A549 (cell line): ENCODE results near the gene RXRA. TPM values are rescaled to one million over a fixed set of nuclear protein-coding genes. Genes with fewer than 3 reads are reported as not detected.

Experiments used
- ATAC-seq, 2 experiments: fragments of 200-7000 bp in 1 of 2; fragments of >200 bp in 1 of 2; cut with Nextera tagmentation in 1 of 2; cut with Tn5 transposase in 1 of 2; 3 replicates each; pipeline versions ENCODE4 v1.8.0 to v1.9.1; 2018 to 2020; ENCODE audit warnings: mild to moderate bottlenecking in 1 of 2, moderate library complexity in 1 of 2
- CTCF ChIA-PET: fragments of 300-600 bp; sonication (Branson Sonifier 250); formaldehyde crosslinking; extraction: SDS; loops from one replicate; lab custom pipeline; 2021; ENCODE audit warnings: antibody characterized with exemption, inconsistent platforms; lab: Yijun Ruan, JAX
- POLR2A ChIA-PET: fragments of 350-600 bp; formaldehyde crosslinking; extraction: SDS; loops from one replicate; lab custom pipeline; 2021; ENCODE audit warnings: antibody characterized with exemption, inconsistent platforms; lab: Yijun Ruan, JAX
- DNase-seq, 2 experiments: peaks; one replicate each; pipeline versions ENCODE4 v3.0.0 to v3.0.0-alpha.2; 2011 to 2016; ENCODE audit warnings: low read depth in 1 of 2, low spot score in 1 of 2
- FAIRE-seq: peaks from 2 replicates; lab custom pipeline; 2011; peaks lifted over from hg19 to GRCh38; lab: Jason Lieb, UNC
- H3K27ac ChIP-seq, 2 experiments: fragments of >200 bp; sonication (Bioruptor Twin); formaldehyde crosslinking; 3 replicates each; pipeline ENCODE4 v1.5.1; 2016 to 2017
- H3K4me1 ChIP-seq: fragments of >200 bp; sonication (Bioruptor Twin); formaldehyde crosslinking; 3 replicates; pipeline ENCODE4 v1.6.1; 2016
- H3K4me2 ChIP-seq: fragments of >200 bp; sonication (Bioruptor Twin); formaldehyde crosslinking; 3 replicates; pipeline ENCODE4 v1.6.1; 2016
- H3K4me3 ChIP-seq: fragments of >200 bp; sonication (Bioruptor Twin); formaldehyde crosslinking; 3 replicates; pipeline ENCODE4 v1.5.1; 2016
- H3K9me3 ChIP-seq: fragments of >200 bp; sonication (Bioruptor Twin); formaldehyde crosslinking; 3 replicates; pipeline ENCODE4 v1.6.1; 2016
- CBX2 ChIP-seq: fragments of 200-600 bp; sonication (generic); IDR thresholded peaks from 2 replicates; pipeline ENCODE4 v1.6.1; 2016; ENCODE audit warnings: low read depth, mild to moderate bottlenecking, borderline replicate concordance
- CEBPB ChIP-seq, 2 experiments: fragments of >200 bp in 1 of 2; sonication (Bioruptor Twin) in 1 of 2; formaldehyde crosslinking in 1 of 2; IDR thresholded peaks; 2 replicates each; pipeline ENCODE4 v1.6.1; 2012 to 2016
- CHD2 ChIP-seq: fragments of 150-350 bp; IDR thresholded peaks from 2 replicates; pipeline ENCODE4 v1.6.1; 2014; ENCODE audit warnings: low read length; ENCODE audit not compliant: partially characterized antibody
- EHF ChIP-seq: fragments of 250-450 bp; sonication (Bioruptor Pico); IDR thresholded peaks from 2 replicates; pipeline ENCODE4 v1.5.0; 2020; ENCODE audit warnings: mild to moderate bottlenecking
- ESRRA ChIP-seq: fragments of 150-350 bp; IDR thresholded peaks from 2 replicates; pipeline ENCODE4 v1.6.1; 2014; ENCODE audit warnings: mild to moderate bottlenecking, low read length, borderline replicate concordance
- FOXS1 ChIP-seq: fragments of 250-450 bp; sonication (Bioruptor Pico); IDR thresholded peaks from 2 replicates; pipeline ENCODE4 v1.5.0; 2020; ENCODE audit warnings: mild to moderate bottlenecking, moderate library complexity
- GATA3 ChIP-seq: IDR thresholded peaks from 2 replicates; pipeline ENCODE4 v1.6.1; 2012; ENCODE audit warnings: borderline replicate concordance
- HDAC2 ChIP-seq: fragments of 200-600 bp; sonication (generic); IDR thresholded peaks from 2 replicates; pipeline ENCODE4 v1.6.1; 2016
- HOXA7 ChIP-seq: fragments of 250-450 bp; sonication (Bioruptor Pico); IDR thresholded peaks from 2 replicates; pipeline ENCODE4 v1.5.0; 2020; ENCODE audit warnings: mild to moderate bottlenecking, moderate library complexity
- HOXB13 ChIP-seq: fragments of 250-450 bp; sonication (Bioruptor Pico); IDR thresholded peaks from 2 replicates; pipeline ENCODE4 v1.5.0; 2020; ENCODE audit warnings: low read depth, mild to moderate bottlenecking, moderate library complexity
- KDM5A ChIP-seq: fragments of 200-600 bp; sonication (generic); IDR thresholded peaks from 2 replicates; pipeline ENCODE4 v1.6.1; 2016; ENCODE audit warnings: antibody characterized with exemption, mild to moderate bottlenecking
- MAFK ChIP-seq: fragments of 450-650 bp; IDR thresholded peaks from 2 replicates; pipeline ENCODE4 v1.6.1; 2014; ENCODE audit not compliant: partially characterized antibody
- MYC ChIP-seq: IDR thresholded peaks from 2 replicates; pipeline ENCODE4 v1.6.1; 2012; ENCODE audit warnings: mild to moderate bottlenecking, inconsistent platforms, low read length, improper control_type of control experiment, borderline replicate concordance
- NFE2L2 ChIP-seq: fragments of 150-350 bp; conservative IDR thresholded peaks from 2 replicates; pipeline ENCODE4 v1.6.1; 2014; ENCODE audit warnings: low read length
- NR3C1 ChIP-seq: fragments of >200 bp; sonication (Bioruptor Twin); formaldehyde crosslinking; IDR thresholded peaks from 3 replicates; pipeline ENCODE4 v1.6.1; 2017
- PHF8 ChIP-seq: fragments of 200-600 bp; sonication (generic); IDR thresholded peaks from 2 replicates; pipeline ENCODE4 v1.6.1; 2016; ENCODE audit warnings: low read depth, mild to moderate bottlenecking, antibody characterized with exemption, moderate library complexity, borderline replicate concordance
- POLR2AphosphoS2 ChIP-seq: conservative IDR thresholded peaks from 2 replicates; pipeline ENCODE4 v1.6.1; 2012; ENCODE audit warnings: low read length, improper control_type of control experiment, inconsistent platforms
- RARB ChIP-seq: fragments of 250-450 bp; sonication (Bioruptor Pico); IDR thresholded peaks from 2 replicates; pipeline ENCODE4 v1.8.0; 2021; ENCODE audit warnings: mild to moderate bottlenecking, moderate library complexity
- RFX5 ChIP-seq: fragments of 450-650 bp; IDR thresholded peaks from 2 replicates; pipeline ENCODE4 v1.7.1; 2014; ENCODE audit warnings: antibody characterized with exemption, mild to moderate bottlenecking, moderate library complexity
- RNF2 ChIP-seq: fragments of 200-600 bp; sonication (generic); IDR thresholded peaks from 2 replicates; pipeline ENCODE4 v1.6.1; 2016; ENCODE audit warnings: low read depth, mild to moderate bottlenecking, antibody characterized with exemption, moderate library complexity, borderline replicate concordance
- SMC3 ChIP-seq: fragments of >200 bp; sonication (Bioruptor Twin); formaldehyde crosslinking; IDR thresholded peaks from 3 replicates; pipeline ENCODE4 v1.6.1; 2018; ENCODE audit warnings: inconsistent platforms
- SREBF2 ChIP-seq: fragments of 450-650 bp; IDR thresholded peaks from 2 replicates; pipeline ENCODE4 v1.6.1; 2014; ENCODE audit warnings: mild to moderate bottlenecking, moderate library complexity
- TFCP2L1 ChIP-seq: fragments of 250-450 bp; sonication (Bioruptor Pico); IDR thresholded peaks from 2 replicates; pipeline ENCODE4 v1.5.0; 2021; ENCODE audit warnings: mild to moderate bottlenecking
- TP53 ChIP-seq: fragments of 250-450 bp; sonication (Bioruptor Pico); IDR thresholded peaks from 2 replicates; pipeline ENCODE4 v1.5.0; 2021; ENCODE audit warnings: mild to moderate bottlenecking, moderate library complexity
- ZC3H11A ChIP-seq: fragments of 450-650 bp; IDR thresholded peaks from 2 replicates; pipeline ENCODE4 v1.6.1; 2014; ENCODE audit warnings: antibody characterized with exemption, mild to moderate bottlenecking
- ZFP36 ChIP-seq: fragments of 450-650 bp; IDR thresholded peaks from 2 replicates; pipeline ENCODE4 v1.6.1; 2014; ENCODE audit warnings: borderline replicate concordance; ENCODE audit not compliant: partially characterized antibody
- ZSCAN20 ChIP-seq: fragments of 250-450 bp; sonication (Bioruptor Pico); IDR thresholded peaks from 2 replicates; pipeline ENCODE4 v1.8.0; 2022; ENCODE audit warnings: mild to moderate bottlenecking, moderate library complexity
- WGBS: methylation state at CpG from one replicate; pipeline ENCODE4 v1.1.6; 2017; ENCODE audit errors: missing lambda C conversion rate; 5-methylcytosine and 5-hydroxymethylcytosine counted together
- polyA plus RNA-seq, 4 experiments: library from polyadenylated mRNA; depleted of rRNA in 3 of 4; stranded (reverse); fragments of >200 nt; fragmentation: RNase III in 1 of 4; extraction: RNeasy Plus Mini Kit Qiagen cat#74134 plus additional on column Dnase treatment in 1 of 4; gene quantifications; 2 replicates in 3 of 4; 3 replicates in 1 of 4; pipeline ENCODE4 v1.2.3, GENCODE V29; 2011 to 2017
- TF ChIP-seq, protein P1 (sequence below): fragments of 250-450 bp; sonication (Bioruptor Pico); IDR thresholded peaks from 2 replicates; pipeline ENCODE4 v1.5.0; 2021; ENCODE audit warnings: mild to moderate bottlenecking, moderate library complexity, borderline replicate concordance
- TF ChIP-seq, protein P2 (sequence below): fragments of >200 bp; sonication (Bioruptor Twin); formaldehyde crosslinking; IDR thresholded peaks from 3 replicates; pipeline ENCODE4 v1.5.1; 2016

Gene RXRA
- polyA plus RNA-seq, 2 of the 4 experiments (the other 2 are of a cell fraction), result 6.6 to 23.9 TPM

DNA sequence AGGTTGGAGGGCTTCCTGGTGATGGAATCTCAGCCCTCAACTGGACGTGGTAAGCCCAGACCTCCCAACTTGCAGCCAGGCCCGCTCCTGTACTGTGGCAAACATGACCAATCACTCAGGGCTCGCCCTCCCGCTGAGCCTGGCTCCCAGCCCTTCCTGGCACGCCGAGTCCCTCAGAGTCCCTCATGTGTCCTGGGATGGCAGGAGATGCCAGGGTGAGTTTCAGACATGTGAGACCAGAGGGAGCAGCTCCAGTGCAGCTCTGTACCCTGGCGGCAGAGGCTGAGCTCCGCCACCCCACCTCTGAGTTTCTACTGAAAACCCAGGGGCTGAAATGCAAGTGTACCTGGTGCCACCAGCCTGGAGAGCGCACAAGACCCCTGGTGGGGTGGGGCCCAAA is 42.0 kb upstream of the RXRA start:
- no peak overlapping the region for H3K4me2 ChIP-seq
- no peak for FAIRE-seq
- no peak overlapping the region for H3K27ac ChIP-seq
- H3K4me3 ChIP-seq, result no peak overlapping the region
- no peaks in the 10 kb centered on the region for H3K4me1 ChIP-seq
- CTCF ChIA-PET, result interaction anchor here (0.7 kb wide), 1 partner anchor 116 kb away, joined by 3 read pairs; no protein-coding TSS in a partner anchor
- no peak for TF ChIP-seq ZFP36
- TF ChIP-seq KDM5A, result no peak
- TF ChIP-seq, protein P1, sequence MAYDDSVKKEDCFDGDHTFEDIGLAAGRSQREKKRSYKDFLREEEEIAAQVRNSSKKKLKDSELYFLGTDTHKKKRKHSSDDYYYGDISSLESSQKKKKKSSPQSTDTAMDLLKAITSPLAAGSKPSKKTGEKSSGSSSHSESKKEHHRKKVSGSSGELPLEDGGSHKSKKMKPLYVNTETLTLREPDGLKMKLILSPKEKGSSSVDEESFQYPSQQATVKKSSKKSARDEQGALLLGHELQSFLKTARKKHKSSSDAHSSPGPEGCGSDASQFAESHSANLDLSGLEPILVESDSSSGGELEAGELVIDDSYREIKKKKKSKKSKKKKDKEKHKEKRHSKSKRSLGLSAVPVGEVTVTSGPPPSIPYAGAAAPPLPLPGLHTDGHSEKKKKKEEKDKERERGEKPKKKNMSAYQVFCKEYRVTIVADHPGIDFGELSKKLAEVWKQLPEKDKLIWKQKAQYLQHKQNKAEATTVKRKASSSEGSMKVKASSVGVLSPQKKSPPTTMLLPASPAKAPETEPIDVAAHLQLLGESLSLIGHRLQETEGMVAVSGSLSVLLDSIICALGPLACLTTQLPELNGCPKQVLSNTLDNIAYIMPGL, result no peak
- no peak for TF ChIP-seq HDAC2
- no peak for DNase-seq
- 43% methylated on average over 9 of the region's 9 CpGs for WGBS
- H3K9me3 ChIP-seq, result no peaks in the 10 kb centered on the region
- POLR2A ChIA-PET, result no interaction called here
- peak in 1 of 2 experiments; percentile 11; a peak in 3 of 6 replicates for ATAC-seq

DNA sequence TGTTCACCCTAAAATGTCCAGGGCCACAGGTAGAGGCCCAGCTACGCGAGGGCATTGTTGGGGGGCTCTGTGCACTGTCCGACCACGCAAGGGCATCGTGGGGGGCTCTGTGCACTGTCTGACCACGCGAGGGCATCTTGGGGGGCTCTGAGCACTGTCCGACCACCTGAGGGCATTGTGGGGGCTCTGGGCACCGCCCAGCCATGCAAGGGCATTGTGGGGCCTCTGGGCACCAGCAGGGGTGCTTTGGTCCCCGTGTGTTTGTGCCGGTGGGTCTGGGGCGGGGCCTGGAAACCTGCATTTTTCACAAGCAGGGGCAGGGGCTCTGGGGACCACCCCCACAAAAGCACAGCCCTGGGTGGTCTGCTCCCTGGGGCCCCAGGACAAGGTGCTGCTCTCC is 41.5 kb upstream of the RXRA start:
- Histone ChIP-seq H3K4me1 (no peaks in the 10 kb centered on the region), H3K27ac (no peak overlapping the region), H3K4me2 (no peak overlapping the region), H3K9me3 (no peaks in the 10 kb centered on the region), H3K4me3 (no peak overlapping the region)
- POLR2A ChIA-PET, result no interaction called here
- DNase-seq (no peak), FAIRE-seq (no peak), ATAC-seq (no peak)
- WGBS, result no CpG with 5 or more reads among the region's 12 CpGs
- no peak for TF ChIP-seq CBX2
- no peak for TF ChIP-seq FOXS1
- no peak for TF ChIP-seq KDM5A
- no peak for TF ChIP-seq NR3C1
- TF ChIP-seq MAFK, result no peak
- TF ChIP-seq RNF2, result no peak
- no peak for TF ChIP-seq ZC3H11A
- TF ChIP-seq SMC3, result no peak
- no peak for TF ChIP-seq EHF (CRISPR knock-in tag)
- no peak for TF ChIP-seq HDAC2
- no peak for TF ChIP-seq HOXB13 (CRISPR knock-in tag)
- no peak for TF ChIP-seq GATA3
- TF ChIP-seq, protein P2, sequence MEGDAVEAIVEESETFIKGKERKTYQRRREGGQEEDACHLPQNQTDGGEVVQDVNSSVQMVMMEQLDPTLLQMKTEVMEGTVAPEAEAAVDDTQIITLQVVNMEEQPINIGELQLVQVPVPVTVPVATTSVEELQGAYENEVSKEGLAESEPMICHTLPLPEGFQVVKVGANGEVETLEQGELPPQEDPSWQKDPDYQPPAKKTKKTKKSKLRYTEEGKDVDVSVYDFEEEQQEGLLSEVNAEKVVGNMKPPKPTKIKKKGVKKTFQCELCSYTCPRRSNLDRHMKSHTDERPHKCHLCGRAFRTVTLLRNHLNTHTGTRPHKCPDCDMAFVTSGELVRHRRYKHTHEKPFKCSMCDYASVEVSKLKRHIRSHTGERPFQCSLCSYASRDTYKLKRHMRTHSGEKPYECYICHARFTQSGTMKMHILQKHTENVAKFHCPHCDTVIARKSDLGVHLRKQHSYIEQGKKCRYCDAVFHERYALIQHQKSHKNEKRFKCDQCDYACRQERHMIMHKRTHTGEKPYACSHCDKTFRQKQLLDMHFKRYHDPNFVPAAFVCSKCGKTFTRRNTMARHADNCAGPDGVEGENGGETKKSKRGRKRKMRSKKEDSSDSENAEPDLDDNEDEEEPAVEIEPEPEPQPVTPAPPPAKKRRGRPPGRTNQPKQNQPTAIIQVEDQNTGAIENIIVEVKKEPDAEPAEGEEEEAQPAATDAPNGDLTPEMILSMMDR, result no peak
- TF ChIP-seq CHD2, result no peak
- no peak for TF ChIP-seq TFCP2L1
- no peak for TF ChIP-seq CEBPB (IDR thresholded peaks at IDR 0.05)
- TF ChIP-seq NFE2L2, result no peak
- TF ChIP-seq ZSCAN20, result no peak
- no peak for TF ChIP-seq RARB (CRISPR knock-in tag)
- CTCF ChIA-PET, result interaction anchor here (0.7 kb wide), 1 partner anchor 116 kb away, joined by 3 read pairs; no protein-coding TSS in a partner anchor

DNA sequence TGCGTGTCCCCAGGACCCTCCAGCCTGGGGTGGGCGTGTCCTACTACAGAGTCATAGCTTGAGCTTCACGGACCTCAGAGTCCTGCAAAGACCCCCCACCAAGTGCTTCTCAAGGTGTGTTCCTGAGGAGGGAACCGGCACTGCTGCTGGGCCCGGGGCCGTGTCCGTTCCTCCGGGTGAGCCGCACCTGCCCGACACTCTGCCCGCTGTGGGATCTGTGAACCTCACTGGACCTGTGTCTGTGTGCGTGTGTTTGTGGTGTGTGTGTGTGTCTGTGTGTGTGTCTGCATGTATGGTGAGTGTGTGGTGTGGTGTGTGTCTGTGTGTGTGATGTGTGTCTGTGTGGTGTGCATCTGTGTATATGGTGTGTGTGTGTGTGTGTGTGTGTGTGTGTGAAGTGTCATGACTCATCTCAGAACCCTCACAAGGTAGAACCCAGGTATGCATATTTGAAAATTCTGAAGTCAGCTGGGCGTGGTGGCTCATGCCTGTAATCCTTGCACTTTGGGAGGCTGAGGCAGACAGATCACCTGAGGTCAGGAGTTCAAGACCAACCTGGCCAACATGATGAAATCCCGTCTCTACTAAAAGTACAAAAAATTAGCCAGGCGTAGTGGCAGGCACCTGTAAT is 40.9 kb upstream of the RXRA start:
- WGBS, result 84% methylated on average over 5 of the region's 15 CpGs
- ATAC-seq (no peak), FAIRE-seq (no peak), DNase-seq (no peak)
- ChIA-PET POLR2A (no interaction called here), CTCF (interaction anchor here (0.6 kb wide), 1 partner anchor 26 kb away, joined by 3 read pairs; no protein-coding TSS in a partner anchor)
- H3K9me3 ChIP-seq, result no peaks in the 10 kb centered on the region
- H3K27ac ChIP-seq, result no peak overlapping the region
- no peaks in the 10 kb centered on the region for H3K4me1 ChIP-seq
- no peak overlapping the region for H3K4me3 ChIP-seq
- H3K4me2 ChIP-seq, result no peak overlapping the region
- TF ChIP-seq HOXA7 (CRISPR knock-in tag), result no peak
- TF ChIP-seq, protein P2, result no peak
- no peak for TF ChIP-seq ZFP36
- TF ChIP-seq NFE2L2, result no peak
- no peak for TF ChIP-seq SREBF2
- no peak for TF ChIP-seq GATA3
- TF ChIP-seq POLR2AphosphoS2, result no peak
- TF ChIP-seq MYC, result no peak
- TF ChIP-seq PHF8, result no peak
- no peak for TF ChIP-seq RARB (CRISPR knock-in tag)
- no peak for TF ChIP-seq TP53 (CRISPR knock-in tag)
- TF ChIP-seq RFX5, result no peak
- no peak for TF ChIP-seq ESRRA
